WERI-Rb-1 (cell line): Measurements from ENCODE around the gene LITAF.

Experiments
- DNase-seq: peaks from one replicate; pipeline ENCODE4 v3.0.0-alpha.2; 2020
- H3K27ac ChIP-seq: fragments of 250-450 bp; sonication (Bioruptor Pico); 2 replicates; pipeline ENCODE4 v1.5.1; 2020; ENCODE audit warnings: mild to moderate bottlenecking, moderate library complexity
- H3K27me3 ChIP-seq: fragments of 250-450 bp; sonication (Bioruptor Pico); 2 replicates; pipeline ENCODE4 v1.5.1; 2021; ENCODE audit warnings: mild to moderate bottlenecking, low read depth, moderate library complexity; ENCODE audit not compliant: insufficient read depth, severe bottlenecking
- H3K36me3 ChIP-seq: fragments of 250-450 bp; sonication (Bioruptor Pico); 2 replicates; pipeline ENCODE4 v1.5.1; 2020; ENCODE audit warnings: mild to moderate bottlenecking, moderate library complexity
- H3K4me3 ChIP-seq: 2 replicates; pipeline ENCODE4 v1.5.1; 2011; ENCODE audit warnings: low read depth, mild to moderate bottlenecking, control low read depth, low read length
- H3K9me3 ChIP-seq: fragments of 250-450 bp; sonication (Bioruptor Pico); 2 replicates; pipeline ENCODE4 v1.5.1; 2021; ENCODE audit warnings: mild to moderate bottlenecking, moderate library complexity; ENCODE audit not compliant: severe bottlenecking
- TF ChIP-seq, protein P1 (sequence below): IDR thresholded peaks from 2 replicates; pipeline ENCODE4 v1.5.1; 2011; ENCODE audit warnings: low read depth, mild to moderate bottlenecking, control low read depth, inconsistent platforms, low read length

Gene LITAF

DNA sequence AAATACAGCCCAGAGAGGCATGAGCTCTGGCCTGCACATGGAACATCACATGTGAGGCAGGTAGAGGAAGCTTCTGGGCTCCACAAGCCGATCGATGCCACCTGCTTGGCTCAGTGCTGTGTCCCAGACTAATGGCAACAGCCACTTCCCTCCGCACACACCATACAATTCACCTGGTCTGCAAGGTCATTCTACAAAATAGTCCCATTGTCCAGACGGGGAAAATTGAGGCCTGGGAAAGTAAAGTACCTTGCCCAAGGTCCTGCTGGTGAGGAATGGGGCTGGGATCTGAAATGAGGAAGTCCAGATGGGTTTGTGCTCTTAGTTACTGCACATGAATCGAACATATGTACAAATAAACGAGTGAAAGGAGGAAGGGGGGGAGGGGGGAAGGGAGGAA, 88.0 kb downstream of the LITAF start:
- no peak overlapping the region for H3K27ac ChIP-seq
- no peak overlapping the region for H3K4me3 ChIP-seq
- H3K36me3 ChIP-seq: no peaks in the 10 kb centered on the region
- H3K27me3 ChIP-seq: no peaks in the 10 kb centered on the region
- no peak for DNase-seq
- H3K9me3 ChIP-seq: no peaks in the 10 kb centered on the region
- TF ChIP-seq, protein P1, sequence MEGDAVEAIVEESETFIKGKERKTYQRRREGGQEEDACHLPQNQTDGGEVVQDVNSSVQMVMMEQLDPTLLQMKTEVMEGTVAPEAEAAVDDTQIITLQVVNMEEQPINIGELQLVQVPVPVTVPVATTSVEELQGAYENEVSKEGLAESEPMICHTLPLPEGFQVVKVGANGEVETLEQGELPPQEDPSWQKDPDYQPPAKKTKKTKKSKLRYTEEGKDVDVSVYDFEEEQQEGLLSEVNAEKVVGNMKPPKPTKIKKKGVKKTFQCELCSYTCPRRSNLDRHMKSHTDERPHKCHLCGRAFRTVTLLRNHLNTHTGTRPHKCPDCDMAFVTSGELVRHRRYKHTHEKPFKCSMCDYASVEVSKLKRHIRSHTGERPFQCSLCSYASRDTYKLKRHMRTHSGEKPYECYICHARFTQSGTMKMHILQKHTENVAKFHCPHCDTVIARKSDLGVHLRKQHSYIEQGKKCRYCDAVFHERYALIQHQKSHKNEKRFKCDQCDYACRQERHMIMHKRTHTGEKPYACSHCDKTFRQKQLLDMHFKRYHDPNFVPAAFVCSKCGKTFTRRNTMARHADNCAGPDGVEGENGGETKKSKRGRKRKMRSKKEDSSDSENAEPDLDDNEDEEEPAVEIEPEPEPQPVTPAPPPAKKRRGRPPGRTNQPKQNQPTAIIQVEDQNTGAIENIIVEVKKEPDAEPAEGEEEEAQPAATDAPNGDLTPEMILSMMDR: no peak

DNA sequence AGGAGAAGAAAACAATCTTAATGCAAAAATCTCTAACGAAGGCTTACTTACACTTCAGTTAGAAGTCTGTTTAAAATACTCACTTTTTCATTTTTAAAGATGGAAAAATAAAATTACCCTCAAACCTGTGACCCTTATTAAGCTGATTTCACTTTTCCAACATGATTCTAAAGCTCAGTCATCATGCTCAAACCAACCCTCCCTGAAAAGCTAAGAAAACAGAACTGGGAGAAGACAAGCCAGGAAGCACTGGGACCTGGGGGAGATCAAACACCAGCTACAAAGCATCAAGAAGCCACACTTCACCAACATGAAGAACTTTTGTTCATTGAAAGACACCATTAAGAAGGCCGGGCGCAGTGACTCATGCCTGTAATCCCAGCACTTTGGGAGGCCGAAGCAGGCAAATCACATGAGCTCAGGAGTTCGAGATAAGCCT, 88.8 kb downstream of the LITAF start:
- Histone ChIP-seq H3K27me3 (no peaks in the 10 kb centered on the region), H3K36me3 (no peaks in the 10 kb centered on the region), H3K27ac (peak overlapping the region; percentile 93), H3K9me3 (peaks cover 3% of the 10 kb centered on the region), H3K4me3 (no peak overlapping the region)
- TF ChIP-seq, protein P1: no peak
- peak; percentile 45 for DNase-seq
